Activated CD4-positive, alpha-beta T cell treated with anti-CD3 and anti-CD28 coated beads, Interleukin-2, amount 50 U/mL, for 24 hours (primary cell): Measurements from ENCODE around the gene CNGA4.
"Not testable (repeated sequence)": the region's sequence is repeated elsewhere in the genome, so short reads cannot be mapped to it uniquely, and the experiment has no call there.

Source experiments
- DNase-seq, 2 donors: peaks; one replicate each; pipeline ENCODE4 v3.0.0-alpha.2; 2020; ENCODE audit warnings: low read depth in 1 of 2, low spot score in 1 of 2

The CNGA4 gene

DNA sequence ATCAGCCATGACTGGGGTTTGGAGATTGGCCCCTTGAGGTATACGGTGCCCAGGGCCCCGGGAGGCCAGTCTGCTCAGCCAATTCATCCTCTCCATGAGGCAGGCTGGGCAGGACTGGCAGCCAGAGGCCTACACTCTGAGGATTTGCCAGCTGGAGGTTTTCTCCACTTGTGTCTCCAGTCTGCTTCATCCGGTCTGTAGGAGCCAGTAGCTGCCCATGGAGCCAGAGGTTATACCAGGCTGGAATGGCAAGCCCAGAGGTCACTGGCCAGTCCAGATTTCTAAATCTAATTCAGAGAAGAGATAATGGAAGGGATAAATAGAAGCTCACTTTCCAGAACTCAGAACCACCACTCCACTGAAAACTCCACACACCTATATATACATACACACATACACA, 14.5 kb upstream of the CNGA4 start:
- no peak for DNase-seq

DNA sequence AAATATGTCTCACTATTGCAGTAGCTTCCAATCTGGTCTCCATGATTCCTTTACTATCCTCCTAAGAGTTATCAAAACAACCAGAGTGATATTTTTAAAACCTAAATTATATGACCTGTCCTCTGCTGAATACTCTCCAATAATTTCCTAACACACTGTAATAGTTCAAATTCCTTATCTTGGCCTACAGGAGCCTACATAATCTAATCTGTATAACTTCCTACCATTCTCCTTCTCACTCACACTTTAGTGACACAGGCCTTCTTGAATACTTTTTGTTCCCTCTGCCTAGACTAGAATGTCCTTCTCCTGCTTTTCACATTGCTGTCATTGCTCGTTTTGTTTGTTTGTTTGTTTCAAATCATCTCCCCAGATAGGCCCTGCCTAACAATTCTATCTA, 13.9 kb upstream of the CNGA4 start:
- DNase-seq, result no peak

DNA sequence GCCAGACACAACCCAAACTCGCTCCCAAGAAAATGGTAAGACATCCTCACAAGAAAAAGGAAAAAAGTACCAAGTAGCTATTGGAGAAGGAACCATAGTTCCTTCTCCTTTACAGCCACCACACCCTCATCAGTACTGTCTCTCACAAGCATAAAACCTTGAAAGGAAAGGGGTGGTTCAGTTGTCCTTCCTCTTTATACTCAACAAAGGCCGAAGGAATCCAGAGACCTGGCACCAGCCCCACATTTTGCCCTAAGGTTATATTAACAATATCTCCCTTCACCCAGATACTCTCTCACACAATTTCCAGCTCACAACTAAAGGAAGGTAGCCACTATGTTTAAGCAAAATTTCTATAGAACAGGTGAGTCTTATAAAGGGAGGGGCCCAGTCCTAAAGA, 13.0 kb upstream of the CNGA4 start:
- no peak for DNase-seq

DNA sequence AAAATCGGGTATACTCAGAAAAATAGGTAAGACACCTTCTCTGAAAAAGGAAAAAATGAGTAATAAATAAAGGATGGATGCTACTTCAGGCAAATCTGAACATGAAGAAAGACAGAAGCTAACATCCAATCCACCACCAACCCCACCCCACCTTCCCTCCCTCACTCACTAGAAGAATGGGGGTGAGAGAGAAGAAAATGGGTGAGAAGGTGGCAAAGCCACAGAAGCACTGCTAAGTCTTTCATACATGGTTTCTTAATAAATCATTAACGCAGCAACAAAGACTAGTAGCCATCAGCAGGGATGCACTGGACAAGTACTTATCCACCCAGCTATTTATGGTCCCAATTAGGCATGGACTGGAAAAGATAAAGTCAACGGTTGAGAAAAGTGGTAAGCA, 10.4 kb upstream of the CNGA4 start:
- no peak for DNase-seq

DNA sequence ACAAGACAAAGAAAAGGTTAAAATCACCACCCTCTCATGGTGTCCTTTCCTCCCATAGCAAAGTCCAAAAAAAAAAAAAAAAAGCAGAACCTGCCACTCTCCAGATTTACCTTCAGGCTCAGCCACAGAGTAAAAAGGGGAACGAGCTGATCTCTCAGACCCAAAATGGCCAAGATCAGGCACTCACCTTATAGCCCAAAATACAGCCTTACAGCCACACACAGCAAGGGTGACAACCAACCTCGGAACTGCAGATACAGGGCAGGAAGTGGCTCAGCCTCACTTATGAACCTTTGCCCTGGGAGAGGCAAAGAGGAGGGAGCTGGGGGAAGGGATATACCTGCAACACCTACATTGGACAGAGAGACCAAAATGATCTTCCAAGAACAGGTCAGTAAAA, 9.0 kb upstream of the CNGA4 start:
- DNase-seq, result no peak

DNA sequence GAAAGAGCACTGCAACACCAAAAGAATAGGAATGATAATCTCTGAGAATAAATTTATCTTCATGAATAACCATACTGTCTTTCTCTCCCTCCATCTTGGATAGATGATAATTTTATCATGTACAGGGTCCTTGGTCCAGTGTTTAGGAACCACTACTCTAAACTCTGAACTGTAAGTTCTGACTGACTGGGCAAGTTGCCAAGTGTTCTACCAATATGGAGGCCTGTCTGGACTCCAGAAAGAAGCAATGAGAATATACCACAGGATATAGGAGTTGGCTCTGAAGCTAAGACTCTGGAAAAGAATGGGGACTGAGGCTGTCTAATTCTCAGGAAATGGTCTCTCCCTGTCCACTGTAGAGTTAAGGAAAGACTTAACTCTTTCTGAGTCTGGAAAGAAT, 6.0 kb upstream of the CNGA4 start:
- DNase-seq, result no peak

DNA sequence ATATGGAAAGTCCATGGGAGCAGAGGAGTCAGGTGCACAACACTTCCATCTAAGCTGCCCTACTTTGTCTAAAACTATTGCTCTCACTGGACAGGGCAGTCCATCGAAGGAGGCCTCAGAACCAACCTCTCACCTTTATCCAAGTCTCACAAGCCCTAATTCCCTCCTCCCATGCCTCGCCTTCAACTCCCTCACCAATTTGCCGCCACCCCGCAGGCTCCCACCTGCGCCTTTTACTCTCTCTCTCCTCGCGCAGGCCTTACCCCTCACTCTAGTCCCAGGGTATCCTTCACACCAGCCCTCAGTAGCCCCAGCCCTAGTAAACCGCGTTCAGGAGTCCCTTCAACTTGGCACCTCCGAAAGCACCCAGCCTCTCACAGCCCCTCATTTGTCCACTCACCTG, 4.9 kb upstream of the CNGA4 start:
- DNase-seq, result no peak

DNA sequence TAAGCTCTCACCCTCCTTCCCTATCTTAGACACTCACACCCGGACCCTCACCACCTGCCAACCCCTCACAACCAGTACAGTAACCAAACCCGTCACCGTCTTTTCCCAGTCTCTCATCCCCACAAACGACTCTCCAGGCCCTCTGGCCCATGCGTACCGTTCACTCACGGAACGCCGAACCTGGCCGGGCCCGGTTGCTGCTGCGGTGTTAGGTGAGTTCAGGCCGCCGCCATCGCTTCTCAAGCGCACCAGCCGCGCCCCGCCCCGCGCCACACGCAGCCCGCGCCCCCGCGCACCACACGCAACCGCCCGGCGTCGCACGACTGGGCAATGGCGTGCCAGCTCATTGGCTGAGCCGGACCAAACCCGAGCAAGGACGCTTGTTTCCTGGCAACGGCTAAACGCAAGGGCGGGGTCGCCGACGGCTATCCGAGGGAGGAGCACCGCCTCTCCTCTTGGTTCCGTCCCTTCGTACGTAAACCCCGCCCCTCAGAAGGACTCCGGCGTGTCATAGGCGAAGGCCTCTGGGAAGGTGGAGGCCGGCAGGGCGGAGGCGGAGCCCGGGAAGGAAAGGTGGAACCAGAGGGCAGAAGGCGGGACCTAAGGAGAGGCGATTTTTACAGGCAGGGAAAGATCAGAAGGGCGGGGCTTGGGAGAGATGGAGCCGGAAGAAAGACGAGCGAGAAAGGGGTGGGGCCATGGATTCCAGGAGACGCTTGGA, 4.3 kb upstream of the CNGA4 start, which contains the start of gene FHIP1B:
Gene FHIP1B (minus strand): TSS at position 250 of the 721 bp plus-strand sequence. CDS start 10,120 bp downstream, outside the sequence.
- peak; percentile 96 to 99 for DNase-seq

DNA sequence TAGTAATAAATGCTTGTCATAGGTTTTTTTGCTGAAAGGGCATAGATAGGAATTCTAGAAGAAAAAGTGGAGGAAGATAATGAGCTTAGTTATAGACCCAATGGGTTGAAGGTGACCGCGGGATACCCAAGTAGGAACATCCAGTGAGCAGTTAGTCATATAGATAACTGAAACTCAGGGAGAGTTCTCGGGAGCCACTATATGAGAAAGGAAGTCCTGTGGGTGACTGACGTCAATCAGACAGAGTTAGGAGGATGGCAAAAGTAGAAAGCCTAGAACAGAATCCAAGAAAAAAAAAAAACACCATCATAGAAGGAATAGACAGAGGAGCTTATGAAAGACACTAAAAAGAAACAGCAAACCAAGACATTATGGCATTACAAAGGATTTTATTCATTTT, 1.6 kb upstream of the CNGA4 start:
- DNase-seq, result no peak

DNA sequence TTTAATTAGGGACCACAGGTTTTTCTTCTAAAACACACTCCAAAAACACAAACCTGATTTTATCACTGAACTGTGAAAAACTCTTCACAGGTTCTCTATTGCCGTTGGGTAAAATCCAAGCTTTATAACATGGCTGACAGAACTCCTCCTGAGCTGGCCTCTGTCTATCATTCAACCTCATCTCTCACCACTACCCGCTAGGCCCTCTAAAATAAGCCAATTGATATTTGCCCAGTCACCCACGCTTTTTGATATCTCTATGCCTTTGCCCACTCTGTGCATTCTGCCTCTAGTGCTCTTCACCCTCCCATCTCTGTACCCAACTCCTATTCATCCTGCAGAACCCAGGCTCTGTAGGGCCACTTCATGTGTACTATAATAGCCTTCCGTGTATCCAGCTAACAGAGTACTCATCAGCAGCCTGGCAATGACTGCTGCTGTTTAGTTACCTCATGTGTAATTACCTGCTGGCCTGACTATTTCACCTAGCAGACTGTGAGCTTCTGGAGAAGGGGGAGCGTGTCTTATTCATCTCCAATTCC, 1.1 kb upstream of the CNGA4 start:
- no peak for DNase-seq

DNA sequence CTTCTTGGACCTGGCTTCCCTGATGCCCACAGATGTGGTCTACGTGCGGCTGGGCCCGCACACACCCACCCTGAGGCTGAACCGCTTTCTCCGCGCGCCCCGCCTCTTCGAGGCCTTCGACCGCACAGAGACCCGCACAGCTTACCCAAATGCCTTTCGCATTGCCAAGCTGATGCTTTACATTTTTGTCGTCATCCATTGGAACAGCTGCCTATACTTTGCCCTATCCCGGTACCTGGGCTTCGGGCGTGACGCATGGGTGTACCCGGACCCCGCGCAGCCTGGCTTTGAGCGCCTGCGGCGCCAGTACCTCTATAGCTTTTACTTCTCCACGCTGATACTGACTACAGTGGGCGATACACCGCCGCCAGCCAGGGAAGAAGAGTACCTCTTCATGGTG, 1.2 kb downstream of the CNGA4 start:
- DNase-seq, result no peak

DNA sequence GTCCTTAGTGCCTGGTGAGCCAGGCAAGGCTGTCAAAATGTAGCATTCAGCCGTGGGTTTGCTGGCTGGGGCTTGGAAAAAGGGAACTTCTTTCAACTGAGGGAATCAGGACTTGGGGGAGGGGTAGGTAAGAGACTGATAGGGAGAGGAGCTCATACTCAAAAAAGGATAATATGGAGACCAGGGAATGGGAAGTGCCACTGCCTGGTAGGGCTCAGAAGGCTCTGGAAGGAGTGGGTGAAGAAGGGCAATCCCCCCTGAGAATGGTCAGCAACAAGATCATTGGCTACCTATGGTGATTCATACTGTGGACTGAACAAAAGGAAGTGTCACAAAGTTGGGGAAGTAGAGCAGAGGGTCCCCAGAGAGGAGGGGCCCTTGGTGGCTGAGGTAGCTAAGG, 1.9 kb downstream of the CNGA4 start:
- DNase-seq, result no peak

DNA sequence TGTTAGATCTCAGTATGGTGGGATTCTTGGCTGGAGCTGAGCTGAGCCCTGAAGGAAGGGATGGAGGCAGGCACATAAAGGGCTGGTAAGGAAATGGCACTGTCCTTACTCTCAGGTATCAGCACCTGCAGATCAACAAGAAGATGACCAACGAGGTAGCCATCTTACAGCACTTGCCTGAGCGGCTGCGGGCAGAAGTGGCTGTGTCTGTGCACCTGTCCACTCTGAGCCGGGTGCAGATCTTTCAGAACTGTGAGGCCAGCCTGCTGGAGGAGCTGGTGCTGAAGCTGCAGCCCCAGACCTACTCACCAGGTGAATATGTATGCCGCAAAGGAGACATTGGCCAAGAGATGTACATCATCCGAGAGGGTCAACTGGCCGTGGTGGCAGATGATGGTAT, 2.4 kb downstream of the CNGA4 start:
- no peak for DNase-seq

DNA sequence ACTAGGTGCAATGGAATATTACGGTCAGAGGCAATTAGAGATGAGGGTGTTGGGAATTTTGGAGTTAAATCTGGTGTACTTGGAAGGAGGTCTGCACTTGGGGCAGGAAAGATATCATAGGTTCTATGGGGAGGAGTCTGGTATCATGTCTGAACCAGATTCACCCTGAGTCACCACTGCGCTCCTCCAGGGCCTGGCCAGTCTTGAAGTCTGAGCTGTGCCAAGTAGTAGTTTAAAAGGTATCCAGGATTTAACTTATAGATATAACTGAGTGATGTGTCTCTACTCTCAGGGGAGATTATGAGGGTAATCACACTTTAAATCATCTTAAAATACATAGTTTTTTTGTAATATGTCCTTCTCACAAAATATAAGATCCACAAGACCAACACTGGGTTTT, 6.6 kb downstream of the CNGA4 start:
- no peak for DNase-seq

DNA sequence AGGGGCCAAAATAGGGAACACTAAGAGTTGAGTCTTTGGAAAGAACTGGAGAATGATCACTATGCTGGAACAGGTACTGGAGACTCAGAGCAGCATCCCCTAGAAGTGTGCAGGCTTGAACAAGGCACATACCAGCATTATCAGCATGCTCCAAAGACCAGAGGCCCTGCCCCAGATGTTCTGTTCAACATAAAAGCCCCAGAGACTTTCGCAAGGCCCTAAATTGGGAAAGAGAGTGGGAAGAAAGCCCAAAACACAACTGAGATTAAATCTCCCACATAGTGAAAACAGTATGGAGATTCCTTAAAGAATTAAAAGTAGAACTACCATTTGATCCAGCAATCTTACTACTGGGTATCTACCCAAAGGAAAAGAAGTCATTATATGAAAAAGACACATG, 9.4 kb downstream of the CNGA4 start:
- no peak for DNase-seq

DNA sequence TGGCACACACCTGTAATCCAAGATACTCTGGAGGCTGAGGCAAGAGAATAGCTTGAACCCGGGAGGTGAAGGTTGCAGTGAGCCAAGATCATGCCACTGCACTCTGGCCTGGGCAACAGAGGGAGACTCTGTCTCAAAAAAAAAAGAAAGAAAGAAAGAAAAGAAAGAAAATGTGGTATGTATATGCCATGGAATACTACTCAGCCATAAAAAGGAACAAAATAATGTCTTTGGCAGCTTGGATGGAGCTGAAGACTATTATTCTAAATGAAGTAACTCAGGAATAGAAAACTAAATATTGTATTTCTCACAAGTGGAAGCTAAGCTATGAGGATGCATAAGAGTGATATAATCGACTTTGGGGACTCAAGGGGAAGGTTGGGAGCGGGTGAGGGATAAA, 10.0 kb downstream of the CNGA4 start:
- DNase-seq, result not testable (repeated sequence)

DNA sequence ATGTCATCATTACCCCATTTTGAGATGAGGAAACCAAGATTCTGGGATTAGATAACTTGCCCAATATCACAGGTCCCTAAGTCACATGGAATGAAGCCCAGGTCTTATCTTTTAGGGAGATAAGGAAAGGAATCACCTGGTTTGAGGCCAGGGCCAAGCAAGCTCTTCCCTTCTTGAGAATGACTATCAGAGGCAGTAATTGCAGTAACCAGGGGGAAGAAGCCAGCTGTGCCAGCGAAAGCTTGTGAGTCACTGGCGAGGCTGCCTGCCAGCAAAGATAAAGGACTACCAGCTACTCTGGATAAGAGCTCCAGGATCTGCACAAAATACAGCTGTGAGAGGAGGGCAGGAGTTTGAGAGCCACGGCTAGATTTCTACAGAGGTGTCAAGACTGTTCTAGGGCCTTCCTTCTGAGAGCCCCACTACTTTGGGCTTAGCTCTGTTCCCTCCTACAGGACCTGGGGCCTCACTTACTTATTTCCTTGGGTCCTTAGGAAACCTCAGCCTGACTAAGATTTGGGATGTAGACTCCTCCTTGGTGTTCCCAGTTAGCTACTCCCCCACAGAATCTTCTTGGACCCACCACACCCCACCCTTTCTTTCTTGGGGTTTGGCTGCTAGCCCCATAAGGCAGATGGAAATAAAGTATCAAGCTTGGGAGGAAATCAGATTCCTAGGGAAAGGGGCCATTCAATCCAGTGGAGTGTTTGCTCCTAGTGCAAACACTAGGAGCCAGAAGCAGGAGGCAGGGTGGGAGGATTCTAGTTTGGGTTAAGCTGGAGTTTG, 11.1 kb downstream of the CNGA4 start:
- DNase-seq, result no peak

DNA sequence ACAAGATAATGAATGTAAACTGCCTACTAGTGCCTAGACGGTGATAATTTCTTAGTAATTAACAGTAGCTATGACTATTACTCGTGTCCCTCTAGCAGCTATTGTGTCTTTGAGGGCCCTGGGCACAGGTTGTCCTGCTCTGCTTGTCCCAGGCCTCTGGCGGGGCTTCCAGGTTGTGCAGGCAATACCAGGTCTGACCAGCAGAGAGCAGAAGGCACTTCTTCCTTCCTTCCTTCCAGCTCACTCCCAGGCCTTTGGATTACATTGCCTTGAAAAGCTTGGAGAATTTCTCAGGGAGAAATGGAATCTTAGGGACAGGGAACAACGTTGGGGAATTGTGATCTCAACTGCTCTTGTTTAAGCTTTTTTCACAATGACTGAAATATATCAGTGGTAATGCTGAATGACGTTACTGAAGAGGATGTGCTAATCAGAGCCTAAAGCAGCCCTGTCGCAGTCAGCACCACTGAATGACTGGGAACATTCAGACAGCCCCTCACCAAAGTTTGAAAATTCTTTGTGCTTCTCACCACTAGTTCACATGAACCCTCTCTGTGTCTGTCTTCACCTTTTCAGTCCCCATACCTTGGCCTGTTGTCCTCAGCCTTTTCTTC, 12.3 kb downstream of the CNGA4 start:
- no peak for DNase-seq

DNA sequence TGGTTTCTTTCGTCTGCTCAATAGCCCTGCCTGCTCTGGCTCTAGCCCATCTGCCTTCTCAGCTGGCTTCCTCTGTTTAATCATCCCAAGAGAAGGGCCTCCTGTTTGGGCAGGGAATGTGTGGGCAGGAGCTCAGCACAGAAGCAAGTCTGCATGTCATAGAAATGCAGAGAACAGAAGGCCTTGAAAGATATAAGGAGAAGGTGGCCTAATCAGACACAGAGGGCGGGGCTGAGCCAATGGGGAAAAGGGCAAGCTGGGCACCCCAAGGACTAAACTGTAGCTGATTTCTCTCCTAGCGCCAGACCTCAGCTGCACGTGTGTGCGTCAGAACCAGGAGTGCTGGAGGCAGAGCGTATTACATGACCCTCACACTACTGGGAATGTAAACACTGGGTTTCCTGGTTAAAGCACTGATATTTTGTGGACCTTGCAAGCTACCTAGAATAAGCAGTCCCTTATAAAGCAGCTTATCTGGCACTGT, 13.1 kb downstream of the CNGA4 start:
- no peak for DNase-seq

DNA sequence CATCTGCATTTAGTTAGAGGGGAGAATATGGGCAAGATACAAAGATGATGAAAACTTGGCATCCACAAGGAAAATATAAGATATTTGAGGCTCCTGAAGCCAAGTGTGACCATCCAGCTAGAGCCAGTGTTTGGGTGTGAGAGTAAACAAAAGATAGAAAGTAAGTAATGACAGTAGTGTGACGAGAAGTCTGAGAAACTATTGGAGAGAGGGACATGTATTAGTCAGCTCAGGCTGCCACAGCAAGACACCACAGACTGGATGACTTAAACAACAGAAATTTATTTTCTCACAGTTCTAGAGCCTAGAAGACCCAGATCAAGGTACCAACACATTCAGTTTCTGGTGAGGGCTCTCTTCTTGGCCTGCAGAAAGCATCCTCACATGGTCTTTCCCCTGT, 14.3 kb downstream of the CNGA4 start:
- DNase-seq, result no peak

DNA sequence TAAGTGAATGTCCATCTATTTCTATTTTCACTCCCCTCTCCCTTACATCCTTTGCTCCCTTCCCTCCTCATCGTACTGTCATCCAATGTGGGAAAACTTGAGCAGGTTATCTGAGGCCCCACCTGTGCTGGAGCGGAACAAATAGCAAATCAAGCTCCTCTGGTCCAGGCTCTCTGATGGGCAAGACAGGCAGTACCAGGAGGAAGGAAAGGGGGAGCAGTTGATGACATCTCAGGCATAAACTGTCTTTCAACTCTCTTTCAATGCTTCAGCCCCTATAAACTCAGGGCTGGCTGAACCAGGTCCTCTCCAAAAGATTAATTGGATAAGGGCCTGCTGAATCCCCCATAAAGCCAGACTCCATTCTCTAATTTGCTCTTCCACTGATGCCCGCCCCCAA, 19.3 kb downstream of the CNGA4 start:
- DNase-seq, result no peak

DNA sequence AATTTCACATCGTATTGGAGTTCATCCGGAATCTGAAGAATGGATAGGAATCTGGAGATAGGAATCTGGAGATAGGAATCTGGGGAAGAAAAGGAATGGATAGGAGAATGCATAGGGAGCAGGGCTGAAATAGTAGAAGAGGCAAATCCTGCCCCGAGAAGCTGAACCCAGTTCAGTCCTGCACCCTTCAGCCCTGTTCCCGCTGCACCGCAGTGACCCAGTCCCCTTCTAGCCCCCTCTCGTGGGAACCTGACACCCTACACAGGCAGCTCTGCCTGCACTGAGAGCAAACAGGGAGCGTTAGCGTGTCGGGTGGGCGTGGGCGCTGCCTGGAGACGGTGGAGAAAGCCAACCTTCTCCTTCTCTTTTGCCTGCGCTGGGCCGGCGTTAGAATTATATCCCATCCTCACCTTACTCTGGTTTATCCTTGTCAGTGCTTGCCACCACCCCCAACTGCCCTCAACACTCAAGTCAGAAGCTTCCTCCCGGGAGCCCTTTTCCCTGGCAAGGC, 19.7 kb downstream of the CNGA4 start:
- DNase-seq, result no peak
